HPDE6-E6E7 (cell line): ENCODE data around the gene VTI1A.

Source experiments
- DNase-seq: peaks from one replicate; pipeline ENCODE4 v3.0.0; 2011; ENCODE audit warnings: missing footprints; ENCODE audit errors: extremely low spot score

The VTI1A gene

GRCh38 chr10:112782200-112782907 lies 335.3 kb downstream of the VTI1A start:
- no peak for DNase-seq

DNA sequence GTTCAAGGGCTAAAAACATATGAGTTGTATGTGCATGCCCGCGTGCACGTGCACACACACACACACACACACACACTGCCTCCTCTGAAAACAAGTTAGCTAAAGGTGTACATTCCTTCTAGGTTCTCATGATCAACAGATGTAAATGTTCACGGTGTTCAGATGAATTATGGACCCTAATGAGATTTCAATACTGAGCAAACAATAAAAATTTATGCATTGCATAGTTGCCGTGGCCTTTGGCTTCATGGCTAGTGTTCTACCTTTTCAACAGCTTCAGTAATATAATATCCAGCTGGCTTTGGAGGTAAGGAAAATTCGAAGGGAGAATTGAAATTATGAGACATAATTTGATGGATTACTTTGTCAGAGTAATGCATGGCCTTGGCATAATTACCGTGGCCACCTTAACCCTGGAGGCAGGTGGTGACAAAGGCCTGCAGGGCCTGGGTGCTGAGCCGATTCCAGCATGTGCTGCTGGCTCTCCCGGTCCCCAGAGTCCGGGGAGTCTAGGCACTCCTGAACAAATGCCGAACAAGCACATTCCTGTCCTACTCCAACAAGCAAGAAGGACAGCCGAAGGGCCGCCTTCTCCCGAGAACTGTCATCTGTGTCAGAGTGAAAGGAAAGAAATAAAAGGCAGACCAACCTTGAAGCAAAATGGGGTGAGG lies 336.5 kb downstream of the VTI1A start:
- DNase-seq = no peak

DNA sequence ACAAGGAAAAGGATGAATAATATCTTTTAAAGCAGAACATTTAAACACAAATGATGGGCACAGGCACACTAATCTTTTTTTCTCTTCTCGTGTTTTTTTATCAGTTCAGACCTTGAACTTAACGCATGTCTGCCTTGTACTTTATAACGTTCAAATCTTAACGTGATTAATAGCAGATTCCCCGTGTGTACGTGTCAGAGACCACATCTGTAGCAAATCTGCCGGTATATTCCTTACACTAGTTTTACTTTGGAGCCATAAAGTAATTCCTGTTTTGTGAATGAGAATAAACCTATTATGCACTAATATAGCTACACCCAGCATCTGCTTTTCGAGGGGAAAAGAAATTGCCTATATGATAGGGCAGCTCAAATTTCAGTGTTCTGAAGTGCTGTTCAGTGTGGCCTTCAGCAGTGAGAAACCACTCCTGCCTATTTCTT lies 337.0 kb downstream of the VTI1A start:
- no peak for DNase-seq

- no peak for DNase-seq
Observed at GRCh38 chr10:112785089-112785488, 338.1 kb downstream of the VTI1A start.

DNA sequence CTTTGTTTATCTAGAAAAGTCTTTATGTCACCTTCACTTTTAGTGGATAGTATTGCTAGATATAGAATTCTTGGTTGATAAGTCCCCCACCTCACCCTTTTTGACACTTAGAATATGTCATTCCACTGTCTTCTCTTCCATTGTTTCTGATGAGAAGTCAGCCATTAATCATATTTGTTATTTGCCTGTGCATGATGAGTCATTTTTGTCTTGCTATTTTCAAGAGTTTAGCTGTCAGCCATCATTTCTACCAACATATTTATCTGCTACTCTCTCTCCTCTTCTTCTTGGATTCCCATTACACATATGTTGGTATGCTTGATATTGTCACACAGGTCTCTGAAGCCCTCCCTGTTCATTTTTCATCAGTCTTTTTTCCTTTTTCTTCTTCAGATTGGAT lies 342.2 kb downstream of the VTI1A start:
- DNase-seq = no peak

DNA sequence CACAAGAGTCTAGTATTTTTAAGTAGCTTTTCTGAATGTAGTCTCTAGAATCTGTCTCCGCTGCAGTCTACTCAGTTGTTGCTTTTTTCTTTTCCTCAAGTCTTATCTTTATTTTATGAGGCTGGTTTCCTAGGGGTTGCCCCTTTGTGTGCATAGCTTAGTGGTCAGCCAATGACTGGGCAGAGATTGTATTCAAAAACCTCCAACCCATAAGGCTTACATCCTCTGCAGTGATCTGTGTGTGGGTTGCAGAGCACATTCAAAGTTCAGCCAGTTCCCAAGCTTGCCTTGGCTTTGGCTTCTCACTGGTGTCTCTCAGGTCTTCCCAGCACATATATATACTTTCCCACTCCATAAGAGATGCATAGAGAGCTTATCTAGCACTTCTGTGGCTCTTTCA lies 343.0 kb downstream of the VTI1A start:
- no peak for DNase-seq

GRCh38 chr10:112790921-112791320 lies 343.9 kb downstream of the VTI1A start:
- DNase-seq = no peak

GRCh38 chr10:112791447-112791846 lies 344.4 kb downstream of the VTI1A start:
- no peak for DNase-seq

DNA sequence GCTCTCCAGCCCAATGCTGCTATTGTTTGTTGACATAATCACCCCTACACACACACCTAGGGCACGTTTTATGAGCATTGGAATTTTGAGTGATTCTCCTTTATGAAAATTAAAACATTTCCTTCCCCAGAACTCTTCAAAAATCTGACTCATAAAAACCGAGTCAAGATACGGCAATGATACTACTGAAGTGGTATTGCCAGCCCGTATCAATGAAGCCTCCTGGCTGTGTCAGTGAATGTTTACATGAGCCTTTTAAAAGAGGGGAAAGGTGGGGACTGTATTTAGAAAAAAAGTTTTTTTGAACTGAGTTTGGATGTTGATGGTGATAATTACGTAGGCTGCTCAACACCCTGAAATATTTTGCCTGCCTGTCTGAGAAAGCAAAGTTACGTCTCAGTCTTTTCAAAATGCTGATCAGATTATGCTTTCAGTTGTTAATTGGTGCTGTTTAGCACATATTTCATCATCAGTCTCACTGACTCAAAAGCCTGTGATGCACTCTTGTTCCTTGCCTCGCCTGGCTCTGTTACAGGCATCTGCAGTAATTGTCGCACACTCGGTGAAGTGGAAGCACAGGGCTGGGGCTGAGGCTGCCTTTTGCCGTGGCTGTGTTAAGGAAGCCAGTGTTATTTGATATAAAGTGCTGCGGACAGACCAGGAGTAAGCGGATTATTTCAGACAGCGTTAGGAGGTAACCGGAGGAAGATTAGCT lies 345.6 kb downstream of the VTI1A start:
- DNase-seq = no peak

DNA sequence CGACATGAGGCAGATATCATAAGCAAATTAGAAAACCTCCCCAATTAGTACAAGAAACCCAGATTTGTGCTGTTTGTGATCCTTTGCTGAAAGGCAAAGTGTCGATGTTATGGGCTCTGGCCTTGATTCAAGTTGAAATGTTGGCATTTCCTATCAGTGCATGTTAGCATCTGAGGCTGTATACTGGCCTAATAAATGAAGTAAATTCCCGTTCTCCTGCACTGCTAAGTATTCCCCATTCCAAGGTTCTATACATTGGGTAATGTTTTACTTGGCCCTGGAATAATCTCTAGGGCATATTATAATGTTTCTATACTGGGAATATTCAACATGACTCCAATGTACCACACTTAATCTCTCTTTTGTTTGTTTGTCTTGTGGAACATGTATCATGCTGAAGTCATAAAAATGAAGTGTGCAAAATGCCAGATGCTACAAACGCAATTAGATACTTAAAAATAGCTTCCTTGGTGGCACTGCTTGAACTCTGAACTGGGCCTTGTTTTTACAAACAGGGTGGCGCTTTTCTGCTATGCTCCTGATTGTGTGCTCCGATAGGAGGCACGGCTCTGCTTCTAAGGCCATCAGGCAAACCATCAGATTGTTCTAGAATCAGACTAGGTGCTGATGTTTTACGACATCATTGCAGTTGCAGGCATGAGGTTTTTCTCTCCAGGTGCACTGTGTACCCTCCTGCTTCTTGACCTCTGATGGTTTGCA lies 346.3 kb downstream of the VTI1A start:
- no peak for DNase-seq

DNA sequence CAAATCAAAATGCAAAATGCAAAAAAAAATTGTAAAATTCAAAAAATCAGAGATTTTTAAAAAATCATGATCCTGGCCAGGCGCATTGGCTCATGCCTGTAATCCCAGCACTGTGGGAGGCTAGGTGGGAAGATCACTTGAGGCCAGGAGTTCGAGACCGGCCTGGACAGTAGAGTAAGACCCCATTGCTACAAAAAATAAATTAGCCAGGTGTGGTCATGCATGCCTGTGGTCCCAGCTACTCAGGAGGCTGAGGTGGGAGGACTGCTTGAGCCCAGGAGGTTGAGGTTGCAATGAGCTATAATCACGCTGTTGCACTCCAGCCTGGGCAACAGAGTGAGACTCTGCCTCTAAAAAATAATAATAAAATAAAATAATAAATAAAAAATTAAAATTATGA lies 347.2 kb downstream of the VTI1A start:
- no peak for DNase-seq

GRCh38 chr10:112795067-112795466 lies 348.1 kb downstream of the VTI1A start:
- DNase-seq = no peak

- DNase-seq = no peak
Observed at GRCh38 chr10:112797197-112797596, 350.2 kb downstream of the VTI1A start.

DNA sequence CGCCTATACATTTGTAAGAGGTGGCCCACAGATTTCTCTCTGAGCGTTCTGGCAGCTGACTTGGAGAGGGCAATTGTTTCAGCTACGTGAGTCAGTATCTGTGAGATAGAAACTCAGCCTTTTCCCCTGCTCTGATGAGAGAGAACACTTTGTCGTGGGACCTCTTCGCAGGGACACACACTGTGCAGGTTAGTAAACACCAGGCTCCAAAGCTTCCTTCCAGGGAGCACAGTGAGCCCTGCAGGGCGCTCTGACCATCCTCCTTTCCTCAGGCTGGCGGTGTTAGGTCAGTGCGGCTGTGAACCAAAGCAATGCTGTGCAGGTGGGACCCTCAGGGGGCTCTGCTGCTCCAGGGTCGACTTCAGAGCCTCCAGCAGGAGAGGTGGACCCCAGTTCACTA lies 350.8 kb downstream of the VTI1A start:
- no peak for DNase-seq

DNA sequence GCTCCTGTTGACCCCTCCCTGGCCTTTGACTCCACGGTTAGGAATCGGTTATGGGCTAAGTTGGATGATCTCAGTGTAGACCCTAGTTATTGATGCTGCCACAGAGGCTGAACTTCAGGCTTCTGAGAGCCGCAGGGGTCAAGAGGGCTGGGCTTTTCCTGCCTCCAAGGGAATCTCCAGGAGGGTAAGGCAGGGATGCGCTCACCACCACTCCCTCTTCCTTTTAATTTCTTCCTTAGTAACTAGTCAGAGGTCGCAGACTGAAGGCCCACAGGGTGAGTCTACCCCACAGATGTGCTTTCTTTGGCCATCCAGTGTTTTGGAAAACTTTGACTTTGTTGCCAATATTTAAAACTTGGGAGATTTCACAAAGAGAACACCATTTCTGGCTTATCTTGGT lies 352.0 kb downstream of the VTI1A start:
- no peak for DNase-seq

DNA sequence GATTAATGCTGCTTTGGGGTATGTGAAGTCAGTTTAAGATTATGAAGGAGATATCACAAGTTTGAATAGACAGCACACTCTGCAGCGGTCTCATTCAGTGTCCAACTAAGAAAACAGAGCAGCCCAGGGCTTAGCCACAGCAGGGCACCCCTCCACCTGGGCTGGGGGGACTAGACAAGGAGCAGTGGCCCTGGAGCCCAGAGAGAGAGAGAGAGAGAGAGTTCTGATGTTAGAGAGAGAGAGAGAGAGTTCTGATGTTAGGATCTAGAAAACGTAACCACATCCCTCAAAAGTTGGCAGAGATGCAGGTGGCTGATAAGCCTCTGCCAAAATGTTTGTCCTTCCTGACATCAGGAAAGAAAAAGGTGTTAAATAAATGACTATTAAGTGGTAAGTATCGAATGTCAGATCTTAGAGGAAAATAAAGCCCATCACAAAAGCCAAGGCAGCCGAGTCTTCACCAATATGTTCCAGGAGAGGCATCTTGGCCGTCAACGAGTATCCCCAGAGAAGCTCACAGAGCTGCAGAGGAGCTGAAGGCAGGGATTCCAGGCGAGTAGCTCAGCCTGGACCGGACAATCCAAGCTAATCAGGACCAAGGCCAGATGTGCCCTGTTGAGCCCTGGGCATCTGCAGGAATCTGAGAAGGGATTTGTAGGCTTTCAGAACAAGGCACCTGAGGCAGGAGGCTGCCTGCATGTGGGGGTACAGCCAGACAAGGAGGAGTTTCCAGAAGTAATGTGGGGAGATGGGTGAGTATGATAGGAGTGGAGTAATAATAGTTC lies 352.9 kb downstream of the VTI1A start:
- DNase-seq = no peak

- no peak for DNase-seq
Observed at GRCh38 chr10:112801004-112801403, 354.0 kb downstream of the VTI1A start.

DNA sequence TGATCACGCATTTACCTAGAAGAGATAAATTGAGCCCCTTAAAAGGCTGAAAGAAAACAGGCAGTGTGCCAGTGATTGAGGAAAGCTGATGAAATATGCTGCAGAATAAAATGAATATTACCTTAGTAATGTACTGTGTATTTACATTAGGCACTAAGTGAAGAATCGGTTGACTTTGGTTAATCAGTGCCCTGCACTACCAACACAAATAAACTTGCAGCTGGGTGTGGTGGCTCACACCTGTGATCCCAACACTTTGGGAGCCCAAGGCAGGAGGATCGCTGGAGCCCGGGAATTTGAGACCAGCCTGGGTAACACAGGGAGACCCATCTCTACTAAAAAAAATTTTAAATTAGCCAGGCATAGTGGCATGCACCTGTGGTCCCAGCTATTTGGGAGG lies 354.7 kb downstream of the VTI1A start:
- DNase-seq = no peak

- DNase-seq = no peak
Observed at GRCh38 chr10:112802411-112803022, 355.5 kb downstream of the VTI1A start.

DNA sequence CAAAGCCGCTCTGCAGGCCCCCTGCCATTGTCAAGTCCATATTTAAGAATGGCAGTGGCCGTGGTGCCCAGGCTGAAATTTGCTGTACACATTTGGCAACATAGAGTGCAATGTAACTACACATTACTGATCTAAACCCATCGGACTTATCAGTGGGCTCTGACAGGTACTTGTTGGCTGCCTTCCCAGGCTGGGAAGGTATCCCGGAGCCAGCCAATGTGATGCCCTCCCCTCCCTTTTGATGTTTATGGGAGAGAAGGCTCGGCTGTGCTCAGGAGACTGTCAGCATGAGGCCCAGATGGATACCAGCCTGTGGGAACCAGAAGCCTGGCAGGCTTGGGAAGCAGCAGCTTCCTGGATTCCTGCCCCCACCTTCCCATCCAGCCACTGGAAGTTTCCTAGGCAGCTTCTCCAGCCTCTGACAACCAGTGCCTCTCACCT lies 357.0 kb downstream of the VTI1A start:
- no peak for DNase-seq

DNA sequence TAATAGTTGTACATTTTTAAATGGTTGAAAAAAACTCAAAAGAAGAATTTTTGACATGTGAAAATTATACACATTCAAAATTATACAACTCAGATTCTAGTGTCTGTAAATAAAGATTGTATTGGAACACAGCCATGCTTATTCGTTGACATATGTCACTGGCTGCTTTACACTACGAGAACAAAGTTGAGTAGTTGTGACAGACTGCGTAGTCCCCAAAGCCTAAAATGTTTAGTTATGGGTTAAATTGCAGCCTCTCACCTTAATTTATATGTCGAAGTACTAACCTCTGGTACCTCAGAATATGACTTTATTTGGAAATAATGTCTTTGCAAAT lies 358.2 kb downstream of the VTI1A start:
- no peak for DNase-seq
